Spleen (tissue), 11 donors: ENCODE results near the gene FTSJ1. TPM values are rescaled to one million over a fixed set of nuclear protein-coding genes. Genes with fewer than 3 reads are reported as not detected.
A peak's percentile ranks its signal among the peaks of the same experiment; 100 is the strongest.

ENCODE experiments used
- DNase-seq: peaks from one replicate; pipeline ENCODE4 v3.0.0-alpha.2; 2020
- H3K27ac ChIP-seq, 8 donors: fragments of 200-600 bp; sonication (generic) in 7 of 8; 1 replicate in 4 of 8; 2 replicates in 4 of 8; pipeline versions ENCODE4 v1.5.0 to v1.8.0; 2016 to 2021; ENCODE audit warnings: inconsistent platforms in 4 of 8, mild to moderate bottlenecking in 4 of 8, moderate library complexity in 1 of 8
- H3K27me3 ChIP-seq, 7 donors: fragments of 200-600 bp; sonication (generic) in 6 of 7; replicated peaks in 1 of 7; 1 replicate in 4 of 7; 2 replicates in 3 of 7; pipeline versions ENCODE4 v1.5.0 to v1.8.0; 2016 to 2021; ENCODE audit warnings: inconsistent platforms in 3 of 7, mild to moderate bottlenecking in 1 of 7
- H3K36me3 ChIP-seq, 6 donors: fragments of 200-600 bp; sonication (generic) in 5 of 6; 1 replicate in 4 of 6; 2 replicates in 2 of 6; pipeline versions ENCODE4 v1.5.0 to v1.8.0; 2016 to 2021; ENCODE audit warnings: inconsistent platforms in 2 of 6
- H3K4me1 ChIP-seq, 6 donors: fragments of 200-600 bp; sonication (generic) in 5 of 6; 1 replicate in 3 of 6; 2 replicates in 3 of 6; pipeline versions ENCODE4 v1.5.0 to v1.8.0; 2016 to 2021; ENCODE audit warnings: inconsistent platforms in 3 of 6
- H3K4me3 ChIP-seq, 8 donors: fragments of 200-600 bp; sonication (generic) in 7 of 8; 1 replicate in 4 of 8; 2 replicates in 4 of 8; pipeline versions ENCODE4 v1.5.0 to v1.8.0; 2016 to 2021; ENCODE audit warnings: inconsistent platforms in 4 of 8, mild to moderate bottlenecking in 4 of 8, moderate library complexity in 2 of 8
- H3K9me3 ChIP-seq, 8 donors: fragments of 200-600 bp; sonication (generic) in 7 of 8; 1 replicate in 4 of 8; 2 replicates in 4 of 8; pipeline versions ENCODE4 v1.5.0 to v1.8.0; 2016 to 2021; ENCODE audit warnings: inconsistent platforms in 4 of 8
- POLR2A ChIP-seq, 3 donors: fragments of 450-650 bp; IDR thresholded peaks; one replicate each; pipeline ENCODE4 v1.5.1; 2017; ENCODE audit warnings: antibody characterized with exemption in 3 of 3, mild to moderate bottlenecking in 1 of 3
- POLR2AphosphoS5 ChIP-seq, 3 donors: sonication (generic); formaldehyde crosslinking; IDR thresholded peaks; one replicate each; pipeline ENCODE4 v1.5.1; 2017; ENCODE audit warnings: antibody characterized with exemption in 3 of 3
- WGBS, 5 donors: extraction: QIAGEN DNeasy Blood & Tissue Kit in 3 of 5; methylation state at CpG; one replicate each; pipeline versions ENCODE4 v1.1.5 to v1.1.7; 2013 to 2018; 5-methylcytosine and 5-hydroxymethylcytosine counted together
- intact Hi-C: fragments of 100-400 bp; cut with DNase I; formaldehyde crosslinking; loops from one replicate; pipeline ENCODE4 v1.15.0; 2023; ENCODE audit warnings: low total_unique reads
- polyA plus RNA-seq, 3 donors: library from polyadenylated mRNA; stranded (reverse); fragments of 200-250 nt; gene quantifications; one replicate each; pipeline ENCODE4 v1.2.1, GENCODE V29; 2013
- total RNA-seq, 7 donors: library from RNA; depleted of rRNA in 3 of 7; stranded (reverse); fragments of >200 nt in 3 of 7; fragmentation: NEBNext Ultra II Directional in 4 of 7; extraction: Animal tissue kit (Norgen Biotek cat#: 25700) in 4 of 7; gene quantifications; one replicate each; pipeline versions ENCODE4 v1.1.0 to v1.2.1, GENCODE V29; 2016 to 2021
- TF ChIP-seq, protein P1 (sequence below), 11 experiments: fragments of 200-600 bp in 7 of 11; fragments of 450-650 bp in 4 of 11; sonication (generic) in 4 of 11; IDR thresholded peaks in 8 of 11; conservative IDR thresholded peaks in 3 of 11; 1 replicate in 7 of 11; 2 replicates in 4 of 11; pipeline versions ENCODE4 v1.4.0 to v1.8.0; 2016 to 2021; ENCODE audit warnings: antibody characterized with exemption in 11 of 11, inconsistent platforms in 4 of 11, mild to moderate bottlenecking in 1 of 11
- donor health status: healthy with polysubstance abuse.
- donor health status: DM: no; HTN: no; CAD: no; lungs with moderate emphysema.
- donor health status: DM: no; HTN: no; CAD: no.
- donor health status: Bipolar disorder and iron deficiency.
- donor health status: healthy.
- donor health status: DM: no; HTN: no; CAD: no.
- donor health status: DM: yes; HTN: yes; CAD: no.

Gene FTSJ1
- total and polyA plus RNA-seq, 10 donors = 27.1 to 58.6 (median 39.7) TPM

DNA sequence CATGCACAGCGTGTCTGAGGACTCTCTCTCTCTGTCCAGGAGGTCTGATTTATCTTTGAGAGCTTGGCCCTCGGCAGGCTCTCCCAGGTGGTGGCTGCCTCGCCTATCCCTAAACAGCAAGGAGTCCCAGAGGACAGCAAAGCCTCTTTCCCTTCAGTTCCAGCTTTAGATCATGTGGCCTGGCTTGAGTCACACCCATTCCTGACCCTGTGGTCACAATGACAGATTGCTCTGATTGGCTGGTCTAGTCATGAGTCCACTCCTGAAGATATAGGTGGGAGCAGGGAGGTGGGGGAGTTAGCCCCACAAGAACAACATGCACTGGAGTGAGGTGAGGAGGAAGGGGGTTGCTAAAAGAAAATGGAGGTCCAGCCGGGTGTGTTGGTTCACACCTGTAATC lies 20.7 kb downstream of the FTSJ1 start:
- 76 to 92% (median 83%) methylated on average over 4 of the region's 4 CpGs for WGBS, 5 donors
- intact Hi-C loops = no loop called here
- H3K9me3 ChIP-seq = no peaks in the 10 kb centered on the region
- TF ChIP-seq POLR2AphosphoS5 (IDR thresholded peaks at IDR 0.05) = no peak
- TF ChIP-seq POLR2A (IDR thresholded peaks at IDR 0.05) = no peak
- H3K27ac ChIP-seq = no peak overlapping the region
- H3K4me1 ChIP-seq = no peaks in the 10 kb centered on the region
- H3K4me3 ChIP-seq = no peak overlapping the region
- peak; percentile 23 for DNase-seq
- H3K36me3 ChIP-seq = no peaks in the 10 kb centered on the region
- no peaks in the 10 kb centered on the region for H3K27me3 ChIP-seq

DNA sequence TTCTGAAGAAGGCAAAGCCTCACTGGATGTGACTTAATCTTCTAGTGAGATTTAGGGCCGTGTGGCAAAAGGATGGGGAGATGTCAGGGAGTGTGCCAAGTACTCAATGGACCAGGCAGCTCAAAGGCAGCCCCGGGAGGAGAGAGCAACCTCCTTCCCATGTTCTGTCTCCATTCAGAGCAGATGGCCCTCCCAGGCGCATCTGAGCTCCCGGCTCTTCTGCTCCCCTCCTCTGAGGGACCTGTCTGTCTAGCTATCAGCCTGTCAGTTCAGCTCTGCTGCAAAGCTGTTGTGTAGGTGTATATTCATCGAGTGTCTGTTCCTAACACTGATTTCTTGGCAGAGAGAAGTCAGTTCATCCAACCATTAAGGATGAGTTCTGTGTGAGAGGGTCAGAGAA lies 21.9 kb downstream of the FTSJ1 start:
- H3K27me3 ChIP-seq = no peaks in the 10 kb centered on the region
- H3K9me3 ChIP-seq = no peaks in the 10 kb centered on the region
- no peak overlapping the region for H3K27ac ChIP-seq
- no peak overlapping the region for H3K4me3 ChIP-seq
- TF ChIP-seq, protein P1, sequence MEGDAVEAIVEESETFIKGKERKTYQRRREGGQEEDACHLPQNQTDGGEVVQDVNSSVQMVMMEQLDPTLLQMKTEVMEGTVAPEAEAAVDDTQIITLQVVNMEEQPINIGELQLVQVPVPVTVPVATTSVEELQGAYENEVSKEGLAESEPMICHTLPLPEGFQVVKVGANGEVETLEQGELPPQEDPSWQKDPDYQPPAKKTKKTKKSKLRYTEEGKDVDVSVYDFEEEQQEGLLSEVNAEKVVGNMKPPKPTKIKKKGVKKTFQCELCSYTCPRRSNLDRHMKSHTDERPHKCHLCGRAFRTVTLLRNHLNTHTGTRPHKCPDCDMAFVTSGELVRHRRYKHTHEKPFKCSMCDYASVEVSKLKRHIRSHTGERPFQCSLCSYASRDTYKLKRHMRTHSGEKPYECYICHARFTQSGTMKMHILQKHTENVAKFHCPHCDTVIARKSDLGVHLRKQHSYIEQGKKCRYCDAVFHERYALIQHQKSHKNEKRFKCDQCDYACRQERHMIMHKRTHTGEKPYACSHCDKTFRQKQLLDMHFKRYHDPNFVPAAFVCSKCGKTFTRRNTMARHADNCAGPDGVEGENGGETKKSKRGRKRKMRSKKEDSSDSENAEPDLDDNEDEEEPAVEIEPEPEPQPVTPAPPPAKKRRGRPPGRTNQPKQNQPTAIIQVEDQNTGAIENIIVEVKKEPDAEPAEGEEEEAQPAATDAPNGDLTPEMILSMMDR (IDR thresholded peaks at IDR 0.05 in 8 of 11, conservative IDR thresholded peaks at IDR 0.05 in 3 of 11) = no peak
- TF ChIP-seq POLR2AphosphoS5 (IDR thresholded peaks at IDR 0.05) = no peak
- no peak for TF ChIP-seq POLR2A (IDR thresholded peaks at IDR 0.05)
- no peak for DNase-seq
- H3K4me1 ChIP-seq = no peaks in the 10 kb centered on the region
- H3K36me3 ChIP-seq = no peaks in the 10 kb centered on the region
- WGBS, 5 donors = 55 to 92% (median 80%) methylated on average over 3 to 5 of the region's 5 CpGs
- intact Hi-C loops = no loop called here

DNA sequence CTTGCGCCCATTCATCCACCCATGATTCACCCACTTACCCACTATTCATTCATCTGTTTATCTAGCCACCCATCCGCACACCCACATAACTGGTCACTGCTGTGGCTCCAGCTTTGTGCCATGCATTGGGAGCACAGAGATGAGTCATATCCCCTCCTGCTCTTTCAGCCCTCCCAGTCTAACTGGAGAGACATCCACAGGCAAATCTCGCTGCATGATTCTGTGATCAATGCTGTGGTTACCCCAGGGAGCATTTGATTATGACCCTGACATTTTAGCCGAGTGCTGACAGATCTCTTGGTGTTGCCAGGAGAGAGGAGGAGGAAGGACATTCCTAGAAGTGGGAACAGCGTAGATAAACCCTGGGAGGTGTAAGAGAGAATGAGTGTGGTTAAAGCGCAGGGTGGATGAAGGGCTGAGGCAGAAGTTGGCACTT lies 22.4 kb downstream of the FTSJ1 start:
- DNase-seq = peak; percentile 13
- intact Hi-C loops = no loop called here
- no peaks in the 10 kb centered on the region for H3K27me3 ChIP-seq
- H3K9me3 ChIP-seq = no peaks in the 10 kb centered on the region
- H3K4me3 ChIP-seq = no peak overlapping the region
- WGBS, 5 donors = 62 to 85% (median 74%) methylated on average over 5 to 6 of the region's 6 CpGs
- no peaks in the 10 kb centered on the region for H3K4me1 ChIP-seq
- no peaks in the 10 kb centered on the region for H3K36me3 ChIP-seq
- TF ChIP-seq, protein P1 (IDR thresholded peaks at IDR 0.05 in 8 of 11, conservative IDR thresholded peaks at IDR 0.05 in 3 of 11) = no peak
- TF ChIP-seq POLR2A (IDR thresholded peaks at IDR 0.05) = no peak
- no peak for TF ChIP-seq POLR2AphosphoS5 (IDR thresholded peaks at IDR 0.05)
- H3K27ac ChIP-seq = no peak overlapping the region

DNA sequence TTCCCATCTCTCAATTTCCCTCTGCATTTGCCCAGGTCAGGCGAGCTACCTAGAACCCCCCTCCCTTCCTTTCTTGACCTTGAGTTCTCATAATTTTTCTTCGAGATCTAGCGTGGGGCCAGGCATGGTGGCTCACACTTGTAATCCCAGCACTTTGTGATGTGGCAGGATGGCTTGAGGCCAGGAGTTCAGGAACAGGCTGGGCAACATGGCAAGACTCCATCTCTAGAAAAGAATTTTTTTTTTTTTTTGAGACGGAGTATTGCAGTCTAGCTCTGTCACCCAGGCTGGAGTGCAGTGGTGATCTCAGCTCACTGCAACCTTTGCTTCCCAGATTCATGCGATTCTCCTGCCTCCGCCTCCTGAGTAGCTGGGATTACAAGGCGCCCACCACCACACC lies 28.3 kb downstream of the FTSJ1 start:
- DNase-seq = peak; percentile 29
- H3K27ac ChIP-seq = no peak overlapping the region
- intact Hi-C loops = no loop called here
- H3K27me3 ChIP-seq = no peaks in the 10 kb centered on the region
- TF ChIP-seq, protein P1 (IDR thresholded peaks at IDR 0.05 in 8 of 11, conservative IDR thresholded peaks at IDR 0.05 in 3 of 11) = no peak
- no peak for TF ChIP-seq POLR2AphosphoS5 (IDR thresholded peaks at IDR 0.05)
- no peak for TF ChIP-seq POLR2A (IDR thresholded peaks at IDR 0.05)
- H3K36me3 ChIP-seq = no peaks in the 10 kb centered on the region
- peaks cover 0 to 7% (median 2%) of the 10 kb centered on the region in 6 donors for H3K4me1 ChIP-seq
- no peaks in the 10 kb centered on the region for H3K9me3 ChIP-seq
- 82 to 89% (median 86%) methylated on average over 7 of the region's 7 CpGs for WGBS, 5 donors
- no peak overlapping the region for H3K4me3 ChIP-seq

DNA sequence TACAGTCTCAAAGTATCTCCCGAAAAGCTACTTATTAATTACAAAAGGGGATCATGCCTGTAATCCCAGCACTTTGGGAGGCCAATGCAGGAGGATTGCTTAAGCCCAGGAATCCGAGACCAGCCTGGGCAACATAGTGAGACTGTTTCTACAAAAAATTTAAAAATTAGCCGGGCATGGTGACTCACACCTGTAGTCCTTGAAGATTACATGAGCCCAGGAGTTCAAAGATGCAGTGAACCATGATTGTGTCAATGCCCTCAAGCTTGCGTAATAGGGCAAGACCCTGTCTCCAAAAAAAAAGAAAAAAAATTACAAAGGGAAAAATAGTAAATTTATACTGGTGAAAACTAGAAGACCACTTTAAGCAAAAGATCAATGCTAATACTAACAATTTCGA lies 29.5 kb downstream of the FTSJ1 start:
- no peak overlapping the region for H3K27ac ChIP-seq
- H3K4me1 ChIP-seq = peaks cover 0 to 18% (median 8%) of the 10 kb centered on the region in 6 donors
- H3K27me3 ChIP-seq = no peaks in the 10 kb centered on the region
- no peak for DNase-seq
- TF ChIP-seq POLR2AphosphoS5 (IDR thresholded peaks at IDR 0.05) (no peak), POLR2A (IDR thresholded peaks at IDR 0.05) (no peak)
- TF ChIP-seq, protein P1 (IDR thresholded peaks at IDR 0.05 in 8 of 11, conservative IDR thresholded peaks at IDR 0.05 in 3 of 11) = no peak
- WGBS, 5 donors = 79 to 91% (median 84%) methylated on average over 5 of the region's 5 CpGs
- no peak overlapping the region for H3K4me3 ChIP-seq
- H3K36me3 ChIP-seq = no peaks in the 10 kb centered on the region
- H3K9me3 ChIP-seq = no peaks in the 10 kb centered on the region
- intact Hi-C loops = no loop called here
